NCI-H460 (cell line): ENCODE data around the gene RASA3. TPM values are rescaled to one million over a fixed set of nuclear protein-coding genes. Genes with fewer than 3 reads are reported as not detected.
"Not testable (repeated sequence)": the region's sequence is repeated elsewhere in the genome, so short reads cannot be mapped to it uniquely, and the experiment has no call there.

Experiments used
- DNase-seq: peaks from one replicate; pipeline ENCODE4 v3.0.0-alpha.2; 2016; ENCODE audit warnings: low read depth; ENCODE audit errors: extremely low read depth
- total RNA-seq: library from RNA; depleted of rRNA; stranded (reverse); fragments of >200 nt; shearing (Covaris generic); gene quantifications from 2 replicates; pipeline ENCODE4 v1.2.3, GENCODE V29; 2014

RASA3 gene
- total RNA-seq, 1 experiment from 2014 or later, result 14.2 TPM

GRCh38 chr13:114026481-114026880 lies 105.9 kb downstream of the RASA3 start:
- DNase-seq, result no peak

- DNase-seq, result no peak
Observed at GRCh38 chr13:114025714-114026431, 106.5 kb downstream of the RASA3 start.

DNA sequence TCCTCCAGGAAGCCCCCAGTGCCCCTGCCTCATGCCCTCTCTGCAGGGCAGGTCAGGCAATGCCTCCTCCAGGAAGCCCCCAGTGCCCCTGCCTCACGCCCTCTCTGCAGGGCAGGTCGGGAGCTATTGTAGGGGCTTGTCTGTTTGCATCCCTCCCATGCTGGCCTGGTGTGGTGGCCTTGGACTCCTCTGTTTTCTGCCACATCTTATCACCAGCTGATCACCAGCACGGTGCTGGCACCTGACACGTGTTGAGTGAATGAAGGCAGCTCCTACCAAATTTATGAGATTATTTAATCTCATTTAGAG lies 107.1 kb downstream of the RASA3 start:
- DNase-seq, result no peak

GRCh38 chr13:114024603-114025404 lies 107.6 kb downstream of the RASA3 start:
- DNase-seq, result no peak

DNA sequence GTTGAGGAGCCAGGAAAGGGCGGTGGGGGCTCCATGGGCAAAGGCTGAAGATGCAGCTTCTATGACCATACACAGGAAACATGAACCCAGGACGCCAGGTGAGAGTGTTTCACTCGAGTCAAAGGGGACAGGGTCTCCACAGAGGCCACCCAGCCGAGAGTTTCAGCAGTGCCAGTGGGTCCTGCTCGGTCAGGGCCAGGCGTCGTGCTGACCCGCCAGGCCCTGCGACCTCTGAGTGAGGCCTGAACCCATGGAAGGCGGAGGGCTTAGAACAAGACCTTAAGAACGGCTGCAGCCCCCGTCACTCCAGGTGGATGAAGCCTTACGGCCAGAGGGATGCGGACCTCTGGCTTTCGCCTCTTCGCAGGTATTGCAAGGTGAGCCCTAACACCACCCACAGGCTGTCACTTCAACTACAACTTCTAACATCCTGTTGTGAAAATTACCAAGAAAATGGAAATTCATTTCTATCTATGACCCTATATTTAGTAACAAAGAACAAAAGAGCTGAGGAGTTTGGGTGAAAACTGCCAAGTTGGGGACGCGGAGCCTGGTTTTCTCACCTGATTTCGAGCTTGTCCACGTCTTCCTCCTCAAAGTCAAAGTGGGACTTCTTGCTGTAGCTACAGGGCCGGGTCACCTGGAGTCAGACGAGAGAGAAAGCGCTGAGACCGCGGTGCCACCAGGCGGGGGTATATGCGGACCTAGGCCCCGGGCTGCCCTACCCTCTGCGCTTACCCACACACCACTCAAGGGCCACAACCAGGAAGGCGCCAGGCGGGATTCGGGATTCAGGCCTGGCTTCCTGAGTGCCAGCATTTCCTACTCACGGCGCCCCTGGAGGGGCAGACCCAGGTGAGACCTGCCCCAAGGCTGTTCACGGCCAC lies 108.5 kb downstream of the RASA3 start:
- DNase-seq, result no peak

- DNase-seq, result no peak
Observed at GRCh38 chr13:114022876-114023275, 109.5 kb downstream of the RASA3 start.

GRCh38 chr13:114022309-114022669 lies 110.1 kb downstream of the RASA3 start:
- no peak for DNase-seq

DNA sequence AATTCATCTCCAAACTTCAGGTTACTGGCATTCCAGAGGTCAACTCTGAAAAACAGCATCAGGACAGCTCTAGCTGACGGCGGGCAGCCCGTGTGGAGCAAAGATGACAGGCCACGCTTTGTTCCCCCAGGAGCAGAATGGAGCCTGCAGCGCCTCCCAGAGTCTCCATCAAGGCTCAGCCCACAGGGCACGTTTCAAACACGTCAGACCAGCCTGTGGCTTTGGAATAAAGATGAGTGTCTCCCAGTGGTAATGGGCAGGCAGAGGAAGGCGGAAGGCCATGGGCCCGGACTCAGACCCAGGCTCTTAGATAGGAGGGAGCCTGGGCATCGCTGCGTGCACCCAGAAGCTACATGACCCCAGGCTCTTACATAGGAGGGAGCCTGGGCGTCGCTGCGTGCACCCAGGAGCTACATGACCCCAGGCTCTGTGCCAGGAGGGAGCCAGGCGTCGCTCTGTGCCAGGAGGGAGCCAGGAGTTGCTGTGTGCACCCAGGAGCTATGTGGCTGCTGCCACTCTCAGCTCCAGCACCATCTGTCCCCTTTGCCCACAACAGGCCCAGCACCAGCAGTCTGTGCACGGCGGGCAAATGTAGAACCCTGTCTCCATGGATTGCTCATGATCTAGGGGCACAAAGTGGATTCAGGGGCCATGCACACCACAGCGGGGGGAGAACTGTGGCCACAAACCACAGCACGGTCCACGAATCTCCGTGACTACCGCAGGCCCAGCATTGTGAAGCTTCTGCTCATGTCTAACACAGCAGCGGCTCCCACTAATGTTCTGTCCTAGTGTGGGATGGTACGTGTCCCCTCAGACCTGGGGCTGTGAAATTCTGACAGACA lies 110.7 kb downstream of the RASA3 start:
- no peak for DNase-seq

- DNase-seq, result no peak
Observed at GRCh38 chr13:114020750-114021463, 111.5 kb downstream of the RASA3 start.

DNA sequence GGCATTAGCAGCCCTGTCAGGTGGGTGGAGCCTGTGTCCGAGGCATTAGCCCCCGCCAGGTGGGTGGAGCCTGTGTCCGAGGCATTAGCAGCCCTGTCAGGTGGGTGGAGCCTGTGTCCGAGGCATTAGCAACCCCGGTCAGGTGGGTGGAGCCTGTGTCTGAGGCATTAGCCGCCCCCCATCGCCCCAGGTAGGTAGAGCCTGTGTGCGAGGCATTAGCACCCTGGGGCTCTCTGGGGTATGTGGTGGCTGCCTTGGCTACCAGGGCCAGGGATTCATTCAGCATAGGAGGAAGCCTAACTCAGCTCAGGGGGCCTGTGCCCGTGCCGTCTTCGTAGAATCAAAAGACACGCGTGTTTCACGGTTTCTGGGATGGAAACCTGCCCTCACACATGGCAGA lies 112.3 kb downstream of the RASA3 start:
- not testable (repeated sequence) for DNase-seq

DNA sequence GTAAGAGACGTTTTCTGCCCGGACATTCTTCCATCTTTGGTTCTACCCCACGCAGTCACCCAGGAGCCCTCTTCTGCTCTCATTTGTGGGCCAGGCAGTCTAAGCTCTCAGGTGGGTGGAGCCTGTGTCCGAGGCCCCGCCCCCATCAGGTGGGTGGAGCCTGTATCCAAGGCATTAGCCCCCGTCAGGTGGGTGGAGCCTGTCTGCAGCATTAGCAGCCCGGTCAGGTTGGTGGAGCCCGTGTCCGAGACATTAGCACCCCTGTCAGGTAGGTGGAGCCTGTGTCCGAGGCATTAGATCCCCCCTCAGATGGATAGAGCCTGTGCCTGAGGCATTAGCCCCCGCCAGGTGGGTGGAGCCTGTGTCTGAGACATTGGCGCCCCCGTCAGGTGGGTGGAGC lies 113.1 kb downstream of the RASA3 start:
- no peak for DNase-seq

- no peak for DNase-seq
Observed at GRCh38 chr13:114018461-114019055, 113.9 kb downstream of the RASA3 start.

GRCh38 chr13:114017966-114018365 lies 114.5 kb downstream of the RASA3 start:
- no peak for DNase-seq

DNA sequence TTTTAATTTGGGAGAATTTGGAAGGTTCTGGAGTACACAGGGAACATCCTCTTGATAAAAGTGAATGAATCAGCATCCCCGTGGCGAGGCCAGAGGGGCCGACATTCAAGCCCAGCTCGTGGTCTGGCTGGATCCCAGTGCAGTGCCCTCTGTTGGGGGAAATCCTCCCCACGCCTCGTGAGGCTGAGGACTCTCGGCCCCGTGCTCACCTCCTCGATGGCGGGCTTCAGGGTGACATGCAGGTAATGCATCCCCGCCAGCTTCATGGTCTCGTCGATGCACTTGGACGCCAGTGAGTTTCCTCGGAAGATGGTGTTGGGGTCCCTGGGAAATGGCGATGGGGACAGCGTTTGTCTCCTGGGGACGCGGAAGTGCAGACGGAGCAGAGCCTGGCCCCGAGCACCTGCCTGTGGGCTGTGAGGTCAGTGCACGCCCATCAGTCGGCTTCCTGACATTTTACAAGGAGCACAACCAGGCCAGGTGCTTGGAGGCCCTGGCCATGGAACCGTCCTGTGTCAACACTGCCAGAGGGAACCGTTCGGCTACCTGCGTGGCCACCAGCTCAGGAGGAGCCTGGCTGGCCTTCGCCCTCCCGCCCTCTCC lies 115.3 kb downstream of the RASA3 start:
- DNase-seq, result no peak

GRCh38 chr13:114016321-114017027 lies 115.9 kb downstream of the RASA3 start:
- no peak for DNase-seq

DNA sequence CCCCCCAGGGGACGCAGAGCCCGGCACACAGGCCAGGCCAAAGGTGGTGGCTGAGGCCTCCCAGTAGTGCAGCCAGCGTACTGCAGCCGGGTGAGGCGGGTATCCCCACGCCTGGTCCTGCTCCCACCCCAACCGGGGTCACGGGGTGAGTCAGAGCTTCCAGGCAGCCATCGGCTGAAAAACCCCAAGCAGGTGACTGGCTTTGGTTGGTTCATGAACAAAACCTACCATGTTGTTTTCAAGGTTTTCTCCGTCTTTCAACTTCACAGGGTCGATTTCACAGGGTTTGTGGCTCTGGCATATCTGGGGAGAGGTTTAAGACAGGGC lies 116.5 kb downstream of the RASA3 start:
- DNase-seq, result no peak

GRCh38 chr13:114015111-114015968 lies 117.1 kb downstream of the RASA3 start:
- peak; percentile 28 for DNase-seq
